Nucleus accumbens (tissue), 56 donors: ENCODE data around the gene PIEZO1.

ENCODE experiments used
- DNase-seq, 56 donors: peaks; one replicate each; lab custom pipeline; 2025; lab: John Stamatoyannopoulos, UW

The PIEZO1 gene, protein sequence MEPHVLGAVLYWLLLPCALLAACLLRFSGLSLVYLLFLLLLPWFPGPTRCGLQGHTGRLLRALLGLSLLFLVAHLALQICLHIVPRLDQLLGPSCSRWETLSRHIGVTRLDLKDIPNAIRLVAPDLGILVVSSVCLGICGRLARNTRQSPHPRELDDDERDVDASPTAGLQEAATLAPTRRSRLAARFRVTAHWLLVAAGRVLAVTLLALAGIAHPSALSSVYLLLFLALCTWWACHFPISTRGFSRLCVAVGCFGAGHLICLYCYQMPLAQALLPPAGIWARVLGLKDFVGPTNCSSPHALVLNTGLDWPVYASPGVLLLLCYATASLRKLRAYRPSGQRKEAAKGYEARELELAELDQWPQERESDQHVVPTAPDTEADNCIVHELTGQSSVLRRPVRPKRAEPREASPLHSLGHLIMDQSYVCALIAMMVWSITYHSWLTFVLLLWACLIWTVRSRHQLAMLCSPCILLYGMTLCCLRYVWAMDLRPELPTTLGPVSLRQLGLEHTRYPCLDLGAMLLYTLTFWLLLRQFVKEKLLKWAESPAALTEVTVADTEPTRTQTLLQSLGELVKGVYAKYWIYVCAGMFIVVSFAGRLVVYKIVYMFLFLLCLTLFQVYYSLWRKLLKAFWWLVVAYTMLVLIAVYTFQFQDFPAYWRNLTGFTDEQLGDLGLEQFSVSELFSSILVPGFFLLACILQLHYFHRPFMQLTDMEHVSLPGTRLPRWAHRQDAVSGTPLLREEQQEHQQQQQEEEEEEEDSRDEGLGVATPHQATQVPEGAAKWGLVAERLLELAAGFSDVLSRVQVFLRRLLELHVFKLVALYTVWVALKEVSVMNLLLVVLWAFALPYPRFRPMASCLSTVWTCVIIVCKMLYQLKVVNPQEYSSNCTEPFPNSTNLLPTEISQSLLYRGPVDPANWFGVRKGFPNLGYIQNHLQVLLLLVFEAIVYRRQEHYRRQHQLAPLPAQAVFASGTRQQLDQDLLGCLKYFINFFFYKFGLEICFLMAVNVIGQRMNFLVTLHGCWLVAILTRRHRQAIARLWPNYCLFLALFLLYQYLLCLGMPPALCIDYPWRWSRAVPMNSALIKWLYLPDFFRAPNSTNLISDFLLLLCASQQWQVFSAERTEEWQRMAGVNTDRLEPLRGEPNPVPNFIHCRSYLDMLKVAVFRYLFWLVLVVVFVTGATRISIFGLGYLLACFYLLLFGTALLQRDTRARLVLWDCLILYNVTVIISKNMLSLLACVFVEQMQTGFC (N-terminal part only)

GRCh38 chr16:88785106-88785924, at the start of gene PIEZO1:
TSS of gene PIEZO1 (minus strand) at chr16:88785220. CDS start at chr16:88784964, 256 bp downstream.
- peak in 45 of 56 donors; percentile 12 to 82 (median 40) for DNase-seq

GRCh38 chr16:88834670-88835069, 49.6 kb upstream of the PIEZO1 start:
- no peak for DNase-seq

DNA sequence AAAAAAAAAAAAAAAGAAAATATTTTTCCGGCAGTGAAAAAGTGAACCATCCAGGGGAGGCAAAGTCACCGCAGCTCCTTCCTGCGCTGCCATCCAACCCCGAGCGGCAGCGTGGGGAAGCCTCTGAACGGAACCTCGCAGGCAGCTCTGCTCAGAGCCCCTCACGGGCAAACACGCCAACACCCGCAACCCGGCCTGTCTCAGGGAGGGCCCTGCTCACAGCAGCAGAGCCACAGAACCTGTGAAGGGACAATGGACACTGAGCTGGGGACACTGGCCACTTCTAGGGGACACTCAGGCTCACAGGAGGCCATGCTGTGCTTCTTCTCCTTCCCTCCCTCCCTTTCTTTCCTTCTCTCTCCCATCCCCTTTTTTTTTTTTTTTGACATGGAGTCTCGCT, 48.1 kb upstream of the PIEZO1 start:
- DNase-seq = no peak

- no peak for DNase-seq
These were observed 46.8 kb upstream of the PIEZO1 start for GRCh38 chr16:88831838-88832237.

- DNase-seq = no peak
These were observed 45.8 kb upstream of the PIEZO1 start for GRCh38 chr16:88830783-88831182.

- DNase-seq = no peak
These were observed 45.2 kb upstream of the PIEZO1 start for GRCh38 chr16:88830258-88830657.

DNA sequence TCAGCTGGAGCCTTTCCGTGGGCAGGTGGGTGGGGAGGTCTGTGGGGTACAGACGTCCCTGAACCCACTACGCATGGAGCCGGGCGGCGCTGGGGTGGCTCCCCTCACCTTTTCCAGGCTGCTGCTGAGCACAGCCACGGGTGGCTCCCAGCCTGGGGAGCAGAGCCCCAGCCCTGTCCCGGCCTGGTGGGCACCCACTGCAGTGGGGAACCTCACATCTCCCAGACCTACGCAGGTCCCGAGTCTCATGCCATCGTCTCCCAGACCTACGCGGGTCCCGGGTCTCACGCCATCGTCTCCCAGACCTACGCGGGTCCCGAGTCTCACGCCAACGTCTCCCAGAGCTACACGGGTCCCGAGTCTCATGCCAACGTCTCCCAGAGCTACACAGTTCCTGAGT, 43.7 kb upstream of the PIEZO1 start:
- peak in 7 of 56 donors; percentile 7 to 59 (median 23) for DNase-seq

DNA sequence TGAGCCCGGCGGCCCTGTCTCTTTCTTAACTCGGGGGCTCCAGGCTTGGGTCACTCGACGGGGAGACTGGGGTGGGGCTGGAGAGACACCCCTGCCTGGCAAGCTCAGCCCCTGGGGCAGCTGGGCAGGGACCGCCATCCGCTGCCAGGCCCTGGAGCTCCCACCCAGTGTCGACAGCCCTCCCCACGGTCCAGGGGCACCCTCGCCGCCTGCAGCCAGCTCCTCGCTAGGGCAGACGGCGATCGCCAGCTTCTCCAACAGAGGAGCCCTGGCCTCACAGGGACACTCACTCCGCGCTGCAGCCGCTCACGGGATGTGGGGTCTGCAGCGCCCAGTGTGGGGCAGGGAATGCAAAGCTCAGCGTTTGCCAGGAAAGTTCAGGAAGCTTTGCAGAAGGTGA, 42.7 kb upstream of the PIEZO1 start:
- DNase-seq = no peak

DNA sequence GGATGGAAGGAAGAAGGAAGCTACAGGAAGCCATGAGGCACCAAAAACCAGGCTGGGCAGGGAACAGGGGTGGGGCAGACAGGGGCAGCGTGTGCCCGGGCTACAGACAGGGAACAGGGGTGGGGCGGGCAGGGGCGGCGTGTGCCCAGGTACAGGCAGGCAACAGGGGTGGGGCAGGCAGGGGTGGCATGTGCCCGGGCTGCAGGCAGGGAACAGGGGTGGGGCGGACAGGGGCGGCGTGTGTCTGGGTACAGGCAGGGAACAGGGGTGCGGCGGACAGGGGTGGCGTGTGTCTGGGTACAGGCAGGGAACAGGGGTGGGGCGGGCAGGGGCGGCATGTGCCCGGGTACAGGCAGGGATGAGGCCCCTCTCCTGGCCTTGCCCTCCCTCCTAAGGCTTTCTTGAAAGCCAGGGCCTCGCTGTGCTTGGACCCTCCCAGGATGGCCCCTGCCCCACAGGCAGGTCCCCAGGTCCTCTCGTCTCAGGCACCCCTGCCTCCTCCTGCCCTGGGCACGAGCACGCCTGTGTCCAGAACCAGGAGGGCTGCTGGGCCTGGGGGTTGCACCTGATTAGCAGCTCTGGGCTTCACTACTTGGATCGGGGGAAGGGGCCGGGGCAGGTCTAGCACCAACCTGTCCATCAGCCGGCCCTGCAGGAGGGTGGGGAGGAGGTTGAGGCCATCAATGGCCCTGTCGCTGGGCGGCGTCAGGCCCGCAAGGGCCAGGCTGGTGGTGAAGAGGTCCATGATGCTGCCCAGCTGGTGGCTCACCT, 41.2 kb upstream of the PIEZO1 start:
- peak in 19 of 56 donors; percentile 7 to 78 (median 32) for DNase-seq

- no peak for DNase-seq
These were observed 40.1 kb upstream of the PIEZO1 start for GRCh38 chr16:88825146-88825545.

DNA sequence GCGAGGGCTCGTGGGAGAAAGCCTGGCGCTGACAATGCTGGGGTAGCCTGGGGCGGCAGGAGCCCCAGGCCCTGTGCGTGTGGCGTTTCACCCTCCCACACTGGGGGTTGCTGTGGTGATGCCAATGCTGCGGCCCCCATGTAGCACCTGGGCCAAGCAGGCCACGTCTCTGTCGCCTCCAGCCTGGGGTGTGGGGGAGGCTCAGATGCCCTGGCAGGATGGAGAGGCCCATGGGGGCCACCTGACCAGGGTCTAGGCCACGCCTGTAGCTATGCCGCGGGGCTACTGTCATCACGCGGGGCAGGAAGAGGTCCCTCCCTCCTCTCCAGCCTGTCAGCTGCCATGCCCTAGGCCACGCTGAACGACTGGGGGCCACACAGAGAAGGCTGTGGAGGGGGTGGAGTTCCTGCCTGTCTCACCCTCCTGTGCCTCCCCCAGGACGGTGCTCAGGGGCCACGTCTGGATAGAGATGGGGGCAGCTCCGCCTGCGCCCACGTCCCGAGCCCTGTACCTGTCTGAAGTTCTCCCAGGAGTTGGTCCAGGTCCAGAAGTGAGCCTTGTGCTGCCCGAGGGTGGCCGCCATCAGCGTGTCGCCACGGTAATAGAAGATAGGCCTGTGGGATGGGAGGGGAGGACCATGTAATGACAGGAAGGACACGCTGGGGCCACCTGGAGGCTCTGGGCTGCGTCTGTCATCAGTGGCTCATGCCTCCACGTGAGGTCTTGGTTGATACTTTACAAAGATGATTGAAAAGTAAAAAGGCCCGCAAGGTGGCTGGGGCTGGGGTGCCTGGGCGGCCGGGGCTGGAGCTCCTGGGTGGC, 39.4 kb upstream of the PIEZO1 start:
- DNase-seq = no peak

- DNase-seq = peak in 1 of 56 donors; percentile 45
These were observed 38.6 kb upstream of the PIEZO1 start for GRCh38 chr16:88823646-88824045.

DNA sequence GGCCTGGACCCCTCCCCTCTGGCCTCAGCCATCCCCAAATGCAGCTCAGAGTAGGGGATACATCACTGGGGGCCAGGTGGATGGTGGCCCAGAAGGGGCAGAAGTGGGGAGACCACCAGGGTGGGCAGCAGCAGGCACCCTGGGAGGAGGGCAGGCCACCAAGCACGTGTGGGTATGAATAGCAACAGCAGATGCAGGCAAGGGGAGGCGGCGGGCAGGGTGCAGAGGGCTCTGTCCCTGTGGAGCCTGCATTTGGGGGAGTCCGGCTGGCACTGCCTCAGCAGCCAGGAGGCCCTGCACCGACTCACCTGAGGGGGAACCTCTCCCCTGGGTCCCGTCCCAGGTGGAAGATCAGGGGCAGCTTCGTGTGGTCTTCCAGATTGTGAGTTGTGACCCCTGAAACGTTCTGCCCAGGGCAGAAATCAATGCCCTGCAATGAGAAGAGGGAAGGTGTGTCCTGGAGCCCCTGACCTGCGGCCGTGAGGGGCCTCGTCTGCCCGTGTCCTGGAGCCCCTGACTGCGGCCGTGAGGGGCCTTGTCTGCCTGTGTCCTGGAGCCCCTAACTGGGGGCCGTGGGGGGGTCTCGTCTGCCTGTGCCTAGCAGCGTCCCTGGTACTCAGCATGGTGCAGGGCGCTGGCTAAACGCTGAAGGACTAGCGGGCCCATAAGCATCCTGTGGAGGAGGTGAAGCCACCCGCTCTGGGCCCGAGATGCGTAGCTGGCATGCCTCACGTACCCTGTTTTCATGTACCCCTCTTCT, 37.4 kb upstream of the PIEZO1 start:
- no peak for DNase-seq

DNA sequence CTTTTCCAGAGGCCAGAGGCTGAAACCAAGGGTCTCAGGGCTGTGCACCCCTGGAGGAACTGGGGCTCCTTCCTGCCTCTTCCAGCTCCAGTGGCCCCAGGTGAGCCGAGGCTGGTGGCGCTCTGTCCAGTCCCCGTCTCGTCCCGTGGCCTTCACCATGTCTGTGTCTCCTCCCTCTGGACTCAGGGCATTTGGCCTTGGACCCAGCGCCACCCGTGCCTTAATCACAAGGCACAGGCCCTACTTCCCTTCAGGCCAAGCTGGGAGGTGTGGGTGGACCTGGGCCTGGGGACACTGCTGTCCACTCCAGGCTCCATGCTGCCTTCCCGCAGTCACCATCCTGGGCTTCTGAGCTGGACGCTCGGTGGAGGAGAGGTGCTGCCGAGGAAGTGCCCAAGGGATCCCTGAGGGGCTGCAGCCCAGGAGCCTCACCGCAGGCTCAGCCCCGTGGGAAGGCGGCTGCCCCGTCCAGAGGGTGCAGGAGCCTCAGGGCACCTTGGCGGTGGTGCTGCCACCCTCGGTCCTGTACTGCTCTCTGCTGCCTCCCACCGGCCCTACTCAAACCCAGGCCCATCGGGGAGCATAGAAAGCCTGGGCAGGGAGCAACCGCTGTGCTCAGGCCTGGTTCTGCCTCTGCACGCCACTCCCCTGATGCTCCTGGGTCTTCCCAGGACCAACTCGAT, 36.3 kb upstream of the PIEZO1 start:
- DNase-seq = no peak

DNA sequence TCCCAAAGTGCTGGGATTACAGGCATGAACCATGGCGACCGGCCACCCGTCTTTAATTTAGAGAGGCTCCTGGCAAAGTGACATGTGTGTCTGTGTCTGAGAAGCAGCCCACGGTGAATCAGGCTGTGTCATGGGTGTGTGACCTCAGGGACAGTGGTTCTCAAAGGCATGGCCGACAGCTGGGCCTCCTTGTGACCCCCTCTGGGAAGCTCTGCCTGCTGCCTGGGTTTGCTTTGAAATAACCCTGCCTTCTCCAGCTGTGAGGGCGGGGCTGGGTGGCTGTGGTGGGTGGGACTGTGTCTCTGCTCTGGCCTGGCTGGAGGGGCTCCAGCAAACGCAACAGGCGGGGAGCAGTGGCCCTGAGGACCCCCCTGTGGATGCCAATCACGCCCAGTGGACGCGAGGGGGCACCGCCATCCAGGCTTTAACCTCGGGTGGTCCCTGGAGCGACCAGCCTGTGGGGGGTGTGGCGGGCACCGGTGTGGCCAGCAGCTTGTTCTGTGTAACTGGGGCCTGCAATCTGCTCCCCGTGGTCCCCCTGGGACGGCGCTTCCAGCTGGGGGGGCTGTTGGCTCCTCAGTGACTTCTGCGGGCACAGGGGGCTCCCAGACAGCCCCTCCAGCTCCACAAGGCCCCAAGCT, 35.5 kb upstream of the PIEZO1 start:
- no peak for DNase-seq

DNA sequence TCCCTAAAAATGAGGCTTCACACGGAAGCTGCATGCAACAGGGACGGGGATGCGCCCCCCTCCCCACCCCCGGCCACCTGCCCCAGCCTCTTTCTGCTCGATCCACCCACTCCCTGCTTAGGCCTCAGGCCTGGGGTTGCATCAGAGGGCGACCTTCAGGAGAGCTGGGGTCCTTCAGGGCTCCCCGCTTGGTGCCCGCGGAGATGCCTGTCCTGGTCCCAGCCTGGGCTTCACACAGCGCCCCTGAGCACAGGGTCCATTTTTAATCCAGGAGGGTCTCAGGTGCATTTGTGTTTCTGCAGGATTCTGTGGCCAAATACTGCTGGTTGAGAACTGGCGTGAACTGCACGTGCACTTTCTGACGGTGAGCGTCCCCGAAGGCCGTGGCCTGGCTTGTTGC, 34.1 kb upstream of the PIEZO1 start:
- DNase-seq = no peak

DNA sequence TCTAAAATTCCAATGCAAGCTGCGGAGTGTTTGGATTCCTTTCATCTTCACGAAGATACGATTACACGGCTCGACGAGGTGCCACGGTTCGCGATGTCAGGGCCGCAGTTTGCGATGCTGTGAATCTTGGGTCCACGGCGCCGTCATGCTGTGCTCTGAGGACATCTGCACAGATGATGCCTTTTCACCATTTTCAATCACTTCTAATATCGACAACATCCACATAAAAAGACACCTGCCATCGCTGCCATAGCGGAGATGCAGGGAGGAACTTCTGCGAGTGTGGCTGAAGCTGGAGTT, 33.5 kb upstream of the PIEZO1 start:
- no peak for DNase-seq
